Measurements from ENCODE around the gene SMAD2. TPM values are rescaled to one million over a fixed set of nuclear protein-coding genes. Genes with fewer than 3 reads are reported as not detected.
A peak's percentile ranks its signal among the peaks of the same experiment; 100 is the strongest.

Gene SMAD2
- total RNA-seq, 2 experiments from 2014 or later: 215 to 222 TPM

DNA sequence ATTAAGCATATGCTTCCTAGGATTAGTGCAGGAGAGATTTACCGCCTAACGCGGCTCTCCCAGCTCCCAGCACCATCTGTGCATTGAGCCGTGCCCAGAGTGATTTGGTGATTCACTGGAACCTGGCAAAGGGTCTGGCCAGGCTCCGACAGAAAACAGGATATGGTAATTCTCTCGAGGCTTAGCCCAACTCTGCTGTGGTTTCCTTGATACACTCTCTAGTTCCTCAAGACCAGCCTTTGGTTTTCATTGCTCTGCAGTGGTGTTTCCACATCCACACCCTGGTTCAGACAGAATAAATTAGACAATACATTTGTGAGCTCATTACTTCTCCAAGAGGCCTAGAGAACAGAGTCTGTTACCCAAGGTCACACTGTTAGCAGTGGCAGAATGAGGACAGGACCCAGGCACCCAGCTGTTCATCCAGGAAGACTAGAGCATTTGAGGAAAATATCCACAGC, 23.0 kb upstream of the SMAD2 start:
- Mint-ChIP-seq H3K4me3 (no peak overlapping the region), H3K4me1 (ENCODE audit: low read depth) (peaks cover 9% of the 10 kb centered on the region), H3K36me3 (no peaks in the 10 kb centered on the region), H3K9me3 (no peaks in the 10 kb centered on the region), H3K27me3 (peaks cover 6% of the 10 kb centered on the region), H3K27ac (no peak overlapping the region)
- DNase-seq: peak; percentile 44
- intact Hi-C loops (cut with micrococcal nuclease): no loop called here
- ChIA-PET CTCF (no interaction called here), POLR2A (interaction anchor here (1.3 kb wide), 1 partner anchor 23 kb away, joined by 3 read pairs; the partner anchor contains the start of gene SMAD2)

DNA sequence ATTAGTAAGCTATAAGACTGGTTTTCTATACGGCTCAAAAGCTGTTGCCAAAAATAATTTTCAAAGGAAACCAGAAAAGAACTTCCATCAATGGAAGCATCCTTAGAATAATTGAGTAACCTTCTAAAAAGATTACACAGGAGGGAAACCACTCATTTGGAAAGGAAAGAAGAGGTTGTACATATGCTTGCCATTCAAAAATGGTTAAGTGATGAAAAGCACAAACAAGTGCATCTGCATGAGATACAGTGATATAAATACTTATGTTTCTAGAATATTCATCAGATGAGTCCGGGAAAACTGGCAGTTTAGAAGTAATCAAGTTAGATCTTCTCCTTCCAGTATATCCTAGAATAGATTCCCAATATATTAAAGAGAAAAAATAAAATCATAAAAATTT, 20.1 kb upstream of the SMAD2 start:
- no peak for DNase-seq
- CTCF ChIA-PET: interaction anchor here (1.3 kb wide), 1 partner anchor 18 kb away, joined by 3 read pairs; no protein-coding TSS in a partner anchor
- POLR2A ChIA-PET: no interaction called here
- no peaks in the 10 kb centered on the region for H3K9me3 Mint-ChIP-seq
- H3K27ac Mint-ChIP-seq: no peak overlapping the region
- H3K36me3 Mint-ChIP-seq: no peaks in the 10 kb centered on the region
- H3K27me3 Mint-ChIP-seq: peaks cover 5% of the 10 kb centered on the region
- H3K4me1 Mint-ChIP-seq (ENCODE audit: low read depth): peaks cover 12% of the 10 kb centered on the region
- no peak overlapping the region for H3K4me3 Mint-ChIP-seq
- intact Hi-C loops (cut with micrococcal nuclease): no loop called here

DNA sequence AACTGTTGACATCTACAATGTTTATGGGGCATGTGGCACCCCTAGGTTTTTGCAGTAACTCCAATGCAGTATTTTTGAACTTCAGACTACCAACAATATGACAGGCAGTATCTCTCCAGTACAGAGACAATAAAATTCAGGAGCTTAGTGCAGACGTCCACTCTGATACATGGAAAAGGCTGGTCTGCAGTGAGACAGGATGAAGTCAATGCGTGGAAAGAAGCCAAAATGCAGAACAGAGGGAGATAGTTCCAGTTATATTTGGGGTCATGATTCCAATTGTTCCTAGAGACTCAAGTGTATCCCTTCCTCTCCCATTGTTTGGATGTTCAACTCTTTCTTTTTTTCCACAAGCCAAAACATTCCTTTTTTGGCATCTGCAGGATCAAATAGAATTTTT, 18.7 kb upstream of the SMAD2 start:
- Mint-ChIP-seq H3K4me3 (no peak overlapping the region), H3K4me1 (ENCODE audit: low read depth) (peaks cover 20% of the 10 kb centered on the region), H3K36me3 (no peaks in the 10 kb centered on the region), H3K9me3 (no peaks in the 10 kb centered on the region), H3K27me3 (peaks cover 5% of the 10 kb centered on the region), H3K27ac (no peak overlapping the region)
- CTCF ChIA-PET: no interaction called here
- POLR2A ChIA-PET: no interaction called here
- no peak for DNase-seq
- intact Hi-C loops (cut with micrococcal nuclease): no loop called here

DNA sequence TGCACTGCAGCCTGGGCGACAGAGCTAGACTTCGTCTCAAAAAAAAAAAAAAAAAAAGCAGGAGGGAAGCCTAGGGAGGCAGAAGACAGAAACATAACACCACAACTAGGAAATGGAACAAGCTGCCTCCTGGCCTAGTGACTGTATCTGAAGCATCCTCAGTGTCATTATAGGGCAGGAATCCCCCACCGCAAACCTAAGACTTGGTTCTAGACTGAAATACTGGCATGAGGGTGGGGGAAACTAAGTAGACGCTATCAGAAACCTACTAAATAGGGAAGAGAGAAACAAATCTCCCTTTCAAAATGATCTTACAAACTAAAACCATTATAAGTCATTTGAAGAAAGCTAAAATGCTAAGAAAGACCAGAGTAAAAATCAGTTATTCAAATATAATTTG, 16.4 kb upstream of the SMAD2 start:
- H3K4me1 Mint-ChIP-seq (ENCODE audit: low read depth): peaks cover 13% of the 10 kb centered on the region
- H3K4me3 Mint-ChIP-seq: no peak overlapping the region
- H3K27me3 Mint-ChIP-seq: peaks cover 15% of the 10 kb centered on the region
- CTCF ChIA-PET: interaction anchor here (1.3 kb wide), 1 partner anchor 198 kb away, joined by 4 read pairs; no protein-coding TSS in a partner anchor
- POLR2A ChIA-PET: no interaction called here
- DNase-seq: no peak
- no peak overlapping the region for H3K27ac Mint-ChIP-seq
- H3K36me3 Mint-ChIP-seq: no peaks in the 10 kb centered on the region
- H3K9me3 Mint-ChIP-seq: no peaks in the 10 kb centered on the region
- intact Hi-C loops (cut with micrococcal nuclease): no loop called here

DNA sequence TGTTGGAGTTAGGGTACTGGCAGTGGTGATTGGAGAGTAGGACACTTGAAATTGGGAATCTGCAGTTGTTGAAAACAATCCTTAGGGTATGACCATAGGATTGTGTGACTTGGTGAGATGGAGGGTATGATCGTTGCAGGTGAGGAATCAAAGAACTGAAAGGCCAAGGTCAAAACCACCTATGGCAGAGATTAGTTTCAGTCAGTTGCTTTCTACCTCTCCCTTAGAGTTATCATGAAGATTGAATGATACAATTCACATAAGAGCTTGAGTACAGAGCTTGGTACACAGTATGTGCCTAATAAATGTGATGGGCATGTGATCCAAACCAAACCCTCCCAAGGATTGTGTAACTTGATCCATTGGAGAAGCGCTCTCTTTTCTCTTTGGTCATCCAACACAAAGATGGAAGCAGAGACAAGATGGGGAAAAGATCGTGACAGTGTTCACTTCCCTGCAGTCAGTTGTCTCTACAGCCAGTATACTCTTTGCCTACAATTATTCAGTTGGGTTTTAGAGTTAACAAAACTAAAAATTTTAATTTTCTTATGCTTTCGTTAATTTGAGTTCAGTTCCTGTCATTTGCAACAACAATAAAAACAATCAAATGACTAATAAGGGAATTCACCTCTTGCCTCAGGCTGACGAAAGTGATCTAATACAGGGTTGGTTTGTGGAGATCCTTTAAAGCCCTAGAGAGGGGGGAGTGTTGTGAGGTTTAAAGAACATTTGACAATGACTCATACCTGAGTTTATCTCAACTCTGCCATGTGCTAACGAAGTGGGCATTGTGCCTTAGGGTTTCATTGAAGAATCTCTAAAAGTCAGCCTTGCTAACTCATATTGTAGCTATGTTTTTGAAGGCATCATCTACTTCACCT, 14.8 kb upstream of the SMAD2 start:
- Mint-ChIP-seq H3K36me3 (no peaks in the 10 kb centered on the region), H3K27ac (no peak overlapping the region)
- CTCF ChIA-PET: no interaction called here

DNA sequence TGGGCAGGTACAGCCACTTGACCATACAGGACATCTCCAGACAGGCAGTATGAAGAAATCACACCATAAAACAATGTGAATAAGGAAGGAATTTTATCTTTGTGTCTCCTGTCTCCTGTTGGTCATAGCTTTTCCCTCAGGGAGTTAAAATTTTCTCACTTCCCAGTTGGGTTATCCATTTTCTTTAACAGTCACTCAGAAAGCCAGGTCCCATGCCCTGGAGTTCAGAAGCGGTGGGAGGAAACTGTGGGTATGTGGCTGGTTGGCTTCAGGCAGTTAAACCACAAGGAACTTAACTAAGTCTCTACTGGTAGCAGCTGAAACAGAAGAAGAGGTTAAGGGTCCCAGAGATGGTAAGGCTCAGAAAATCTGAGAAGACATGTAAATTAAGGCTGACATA, 6.5 kb upstream of the SMAD2 start:
- Mint-ChIP-seq H3K4me1 (ENCODE audit: low read depth) (peaks cover 10% of the 10 kb centered on the region), H3K4me3 (no peak overlapping the region), H3K36me3 (no peaks in the 10 kb centered on the region), H3K9me3 (no peaks in the 10 kb centered on the region), H3K27me3 (peaks cover under 1% of the 10 kb centered on the region), H3K27ac (no peak overlapping the region)
- intact Hi-C loops (cut with micrococcal nuclease): no loop called here
- no peak for DNase-seq
- ChIA-PET POLR2A (no interaction called here), CTCF (no interaction called here)

More for the DNA sequence above, 14.8 kb upstream of the SMAD2 start:
- no peak for DNase-seq
- H3K9me3 Mint-ChIP-seq: no peaks in the 10 kb centered on the region
- peaks cover 13% of the 10 kb centered on the region for H3K4me1 Mint-ChIP-seq (ENCODE audit: low read depth)
- H3K27me3 Mint-ChIP-seq: peaks cover 14% of the 10 kb centered on the region
- POLR2A ChIA-PET: no interaction called here
- H3K4me3 Mint-ChIP-seq: no peak overlapping the region
- intact Hi-C loops (cut with micrococcal nuclease): loop anchor here (1.0 kb wide), 1 partner anchor 14 kb away; no protein-coding TSS in a partner anchor

DNA sequence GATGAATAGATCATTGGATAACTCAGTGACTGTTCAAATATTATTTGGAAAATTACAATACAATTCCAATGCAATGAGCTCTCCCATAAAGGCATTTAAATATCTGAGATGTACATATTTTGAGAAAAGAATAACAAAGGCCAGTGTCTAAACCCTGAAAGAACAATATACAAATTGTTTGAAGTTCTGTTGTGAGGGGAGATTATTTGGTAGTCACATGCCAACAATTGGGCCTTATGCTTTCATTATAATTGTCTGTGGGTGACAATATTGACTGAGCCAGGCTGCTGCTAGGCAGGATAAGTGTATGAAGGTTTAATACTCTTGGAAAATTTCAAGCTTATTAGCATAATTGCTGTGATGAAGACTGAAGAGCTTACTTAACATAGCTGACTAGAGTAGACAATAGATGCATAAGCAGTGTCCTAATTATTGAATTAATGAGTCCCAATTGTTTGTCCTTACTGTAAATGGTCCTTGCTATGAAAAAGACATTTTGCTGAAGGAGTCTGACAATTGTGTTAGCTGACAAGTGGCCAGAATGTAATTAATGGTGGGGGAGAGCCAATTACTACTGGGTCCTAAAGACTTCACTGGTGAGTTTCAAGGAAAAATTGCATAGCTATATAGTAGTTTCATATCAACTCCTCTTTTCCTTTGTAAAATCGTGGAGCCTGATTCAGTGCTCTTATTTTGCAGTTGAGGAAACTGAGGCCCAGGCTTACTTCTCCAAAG, 5.0 kb upstream of the SMAD2 start:
- no peak overlapping the region for H3K4me3 Mint-ChIP-seq
- no peak overlapping the region for H3K27ac Mint-ChIP-seq
- DNase-seq: no peak
- POLR2A ChIA-PET: no interaction called here
- H3K27me3 Mint-ChIP-seq: no peaks in the 10 kb centered on the region
- no peaks in the 10 kb centered on the region for H3K36me3 Mint-ChIP-seq
- intact Hi-C loops (cut with micrococcal nuclease): no loop called here
- H3K4me1 Mint-ChIP-seq (ENCODE audit: low read depth): peaks cover 14% of the 10 kb centered on the region
- CTCF ChIA-PET: no interaction called here
- H3K9me3 Mint-ChIP-seq: no peaks in the 10 kb centered on the region

DNA sequence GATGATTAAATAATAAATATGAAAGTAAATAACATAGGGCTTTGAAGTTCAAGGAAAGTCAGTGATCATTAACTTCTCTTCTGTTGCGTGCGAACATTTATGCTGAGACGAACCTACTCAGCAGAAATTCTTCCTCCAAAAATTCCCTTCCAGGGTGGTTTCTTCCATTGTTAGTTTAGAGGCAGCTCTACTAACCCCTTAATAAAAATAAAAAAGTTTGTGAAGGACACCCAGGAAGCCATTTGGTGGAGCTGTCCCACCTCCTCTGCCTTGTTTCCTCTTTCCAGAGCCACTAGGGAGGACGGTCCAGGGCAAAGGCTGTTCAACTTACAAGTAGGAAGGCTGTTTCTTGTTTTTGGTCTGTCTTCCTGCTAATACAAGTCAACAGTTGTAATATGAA, 2.1 kb upstream of the SMAD2 start:
- Mint-ChIP-seq H3K4me1 (ENCODE audit: low read depth) (peaks cover 27% of the 10 kb centered on the region), H3K4me3 (no peak overlapping the region), H3K27ac (no peak overlapping the region), H3K9me3 (no peaks in the 10 kb centered on the region), H3K27me3 (no peaks in the 10 kb centered on the region), H3K36me3 (peaks cover 17% of the 10 kb centered on the region)
- CTCF ChIA-PET: interaction anchor here (0.8 to 1.5 kb wide), 2 partner anchors 18 to 65 kb away, joined by 3 to 6 read pairs; no protein-coding TSS in a partner anchor
- POLR2A ChIA-PET: no interaction called here
- DNase-seq: no peak
- intact Hi-C loops (cut with micrococcal nuclease): loop anchor here (5.0 kb wide), 3 partner anchors 65 to 480 kb away; no protein-coding TSS in a partner anchor

DNA sequence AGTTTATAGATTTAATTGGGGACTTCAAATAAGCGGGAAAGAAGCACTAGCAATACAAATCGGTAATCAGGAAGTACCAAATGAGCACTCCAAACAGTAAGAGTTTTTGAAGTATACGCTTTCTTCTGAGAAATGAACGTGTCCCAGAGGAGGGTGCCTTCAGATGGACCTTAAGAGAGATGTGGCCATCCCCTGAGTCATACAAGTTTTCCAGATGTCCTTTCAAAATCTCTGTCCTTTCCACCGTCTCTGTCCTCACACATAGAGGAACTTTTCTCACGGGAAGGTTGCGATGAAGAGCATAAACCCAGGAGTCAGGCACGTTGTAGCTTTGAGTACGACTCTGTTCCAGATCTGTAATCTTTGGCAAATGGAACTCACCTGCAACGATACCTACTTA, 1.7 kb upstream of the SMAD2 start:
- DNase-seq: no peak
- peaks cover 19% of the 10 kb centered on the region for H3K36me3 Mint-ChIP-seq
- POLR2A ChIA-PET: no interaction called here
- H3K4me3 Mint-ChIP-seq: peak overlapping the region; percentile 75
- peaks cover 30% of the 10 kb centered on the region for H3K4me1 Mint-ChIP-seq (ENCODE audit: low read depth)
- no peaks in the 10 kb centered on the region for H3K9me3 Mint-ChIP-seq
- no peaks in the 10 kb centered on the region for H3K27me3 Mint-ChIP-seq
- CTCF ChIA-PET: interaction anchor here (0.8 kb wide), 1 partner anchor 18 kb away, joined by 3 read pairs; no protein-coding TSS in a partner anchor
- intact Hi-C loops (cut with micrococcal nuclease): loop anchor here (5.0 kb wide), 3 partner anchors 65 to 480 kb away; no protein-coding TSS in a partner anchor
- peak overlapping the region; percentile 86 for H3K27ac Mint-ChIP-seq

DNA sequence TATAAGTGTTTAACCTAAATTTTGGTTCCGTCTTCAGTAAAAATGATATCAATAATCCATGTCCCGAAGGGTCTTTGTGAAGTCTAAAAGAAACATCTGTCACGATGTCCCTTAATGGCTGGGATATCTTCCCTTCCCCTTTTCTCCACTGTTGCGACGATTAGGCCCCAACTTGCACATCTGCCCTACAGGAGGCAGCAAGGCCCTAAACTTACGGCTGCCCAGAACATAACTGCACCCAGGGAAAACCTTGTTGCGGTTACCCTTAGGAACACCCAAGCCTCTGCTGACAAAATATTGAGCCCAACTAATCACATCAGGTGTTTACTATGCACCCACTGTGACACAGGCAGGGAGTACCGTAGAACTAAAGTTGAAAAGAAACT, 1.3 kb upstream of the SMAD2 start:
- no peaks in the 10 kb centered on the region for H3K9me3 Mint-ChIP-seq
- H3K27me3 Mint-ChIP-seq: no peaks in the 10 kb centered on the region
- H3K4me1 Mint-ChIP-seq (ENCODE audit: low read depth): peaks cover 30% of the 10 kb centered on the region
- POLR2A ChIA-PET: interaction anchor here (1.4 kb wide), 1 partner anchor 28 kb away, joined by 5 read pairs; no protein-coding TSS in a partner anchor
- CTCF ChIA-PET: no interaction called here
- peaks cover 22% of the 10 kb centered on the region for H3K36me3 Mint-ChIP-seq
- H3K27ac Mint-ChIP-seq: peak overlapping the region; percentile 86
- DNase-seq: peak; percentile 46
- H3K4me3 Mint-ChIP-seq: peak overlapping the region; percentile 75
- intact Hi-C loops (cut with micrococcal nuclease): loop anchor here (1.0 to 5.0 kb wide), 6 partner anchors 14 to 781 kb away; partner anchors contain the start of gene HDHD2

DNA sequence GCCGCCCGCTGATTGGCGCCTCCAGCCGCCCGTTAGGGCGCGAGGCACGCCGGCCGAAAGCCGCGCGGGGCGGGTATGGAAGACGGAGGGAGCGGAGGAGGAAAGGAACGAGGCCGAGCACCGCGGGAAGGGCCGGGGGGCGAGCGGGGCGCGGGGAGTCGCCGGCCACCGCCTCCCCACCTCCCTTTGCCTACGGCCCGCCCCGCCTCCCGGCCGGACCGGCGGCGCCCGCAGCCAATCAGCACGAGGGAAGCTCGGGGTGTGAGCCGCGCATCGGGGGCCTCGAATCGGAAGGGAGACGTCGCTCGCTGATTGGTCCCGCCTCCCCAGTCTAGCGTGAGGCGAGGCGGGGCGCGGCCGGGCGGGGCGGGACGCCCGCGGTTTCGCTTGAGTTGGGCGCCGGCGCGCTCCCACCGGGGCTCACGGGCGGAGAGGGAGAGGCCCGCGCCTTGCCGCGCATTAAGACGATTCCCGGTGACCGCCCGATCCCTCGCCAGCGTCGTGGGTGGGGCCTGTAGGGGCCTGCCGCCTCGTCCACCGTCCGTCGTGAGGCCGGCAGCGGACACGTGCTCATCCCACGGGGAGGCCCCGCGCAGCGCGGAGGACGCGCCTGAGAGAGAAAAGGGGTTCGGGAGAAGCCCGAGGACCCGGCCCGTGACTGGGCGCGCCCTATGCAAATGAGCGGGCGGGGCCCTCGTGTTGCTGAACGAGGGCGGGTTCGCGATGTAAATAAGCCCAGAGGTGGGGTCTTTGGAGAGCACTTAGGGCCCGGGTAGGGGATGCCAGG, 665 bp upstream of the SMAD2 start:
- intact Hi-C loops (cut with micrococcal nuclease): loop anchor here (1.0 to 5.0 kb wide), 6 partner anchors 14 to 780 kb away; partner anchors contain the start of gene HDHD2
- POLR2A ChIA-PET: interaction anchor here (0.6 to 2.3 kb wide), 6 partner anchors 16 to 115 kb away, joined by 3 to 13 read pairs (median 5); no protein-coding TSS in a partner anchor

More for the DNA sequence above, 665 bp upstream of the SMAD2 start:
- H3K27me3 Mint-ChIP-seq: no peaks in the 10 kb centered on the region
- CTCF ChIA-PET: interaction anchor here (0.6 to 1.7 kb wide), 3 partner anchors 19 to 77 kb away, joined by 3 to 4 read pairs (median 3); no protein-coding TSS in a partner anchor
- DNase-seq: peak; percentile 96
- peaks cover 22% of the 10 kb centered on the region for H3K36me3 Mint-ChIP-seq
- peak overlapping the region; percentile 75 for H3K4me3 Mint-ChIP-seq
- H3K27ac Mint-ChIP-seq: peak overlapping the region; percentile 86
- H3K4me1 Mint-ChIP-seq (ENCODE audit: low read depth): peaks cover 35% of the 10 kb centered on the region
- H3K9me3 Mint-ChIP-seq: no peaks in the 10 kb centered on the region
